ENCODE results near the gene AJUBA. TPM values are rescaled to one million over a fixed set of nuclear protein-coding genes. Genes with fewer than 3 reads are reported as not detected.
A peak's percentile ranks its signal among the peaks of the same experiment; 100 is the strongest.
"Not testable (repeated sequence)": the region's sequence is repeated elsewhere in the genome, so short reads cannot be mapped to it uniquely, and the experiment has no call there.

The AJUBA gene
- total RNA-seq, result 161 and 189 TPM in 2 replicates

GRCh38 chr14:22982477-22983245 is at the start of gene AJUBA:
Gene AJUBA, minus strand, starts transcription at chr14:22982551. Its CDS starts 285 bp downstream, at chr14:22982266.
- DNase-seq (ENCODE audit: low read depth), result peak; percentile 71

GRCh38 chr14:23030936-23031335 is 48.6 kb upstream of the AJUBA start:
- DNase-seq (ENCODE audit: low read depth), result no peak

- DNase-seq (ENCODE audit: low read depth), result no peak
Observed at GRCh38 chr14:23028799-23029198, 46.4 kb upstream of the AJUBA start.

DNA sequence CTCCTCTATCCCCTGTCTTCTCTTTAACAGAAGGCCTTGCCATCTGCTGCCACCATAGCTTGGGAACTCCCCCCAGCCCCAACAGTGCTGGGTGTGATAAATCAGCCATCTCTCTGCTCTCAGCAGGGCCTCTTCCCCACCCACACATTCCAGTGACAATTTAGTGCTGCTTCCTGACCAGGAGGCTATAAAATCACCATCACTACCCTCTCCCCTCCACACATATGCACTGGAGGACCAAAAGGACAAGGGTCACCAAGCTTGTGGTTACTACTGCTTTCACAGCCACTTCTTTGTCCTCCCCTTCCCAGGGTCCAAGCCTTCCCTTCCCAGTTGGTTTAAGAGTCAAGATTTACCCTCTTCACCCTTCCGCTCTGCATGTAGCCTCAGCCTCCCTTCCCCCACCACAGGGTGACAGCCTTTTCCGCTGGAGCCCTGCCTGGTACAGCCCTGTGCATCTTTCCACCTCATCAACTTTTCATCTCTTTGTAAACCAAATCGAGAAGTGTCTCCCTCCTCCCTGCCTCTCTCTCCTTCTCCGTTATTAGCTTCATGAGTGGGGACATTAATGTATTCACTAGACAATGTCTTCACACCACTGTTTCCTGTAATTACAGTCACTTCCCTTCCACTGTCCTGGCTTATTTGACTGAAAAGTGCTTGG is 42.9 kb upstream of the AJUBA start:
- no peak for DNase-seq (ENCODE audit: low read depth)

GRCh38 chr14:23024612-23025075 is 42.3 kb upstream of the AJUBA start:
- no peak for DNase-seq (ENCODE audit: low read depth)

- DNase-seq (ENCODE audit: low read depth), result no peak
Observed at GRCh38 chr14:23023795-23024152, 41.4 kb upstream of the AJUBA start.

- DNase-seq (ENCODE audit: low read depth), result no peak
Observed at GRCh38 chr14:23023022-23023794, 40.9 kb upstream of the AJUBA start.

- no peak for DNase-seq (ENCODE audit: low read depth)
Observed at GRCh38 chr14:23021889-23022442, 39.6 kb upstream of the AJUBA start.

DNA sequence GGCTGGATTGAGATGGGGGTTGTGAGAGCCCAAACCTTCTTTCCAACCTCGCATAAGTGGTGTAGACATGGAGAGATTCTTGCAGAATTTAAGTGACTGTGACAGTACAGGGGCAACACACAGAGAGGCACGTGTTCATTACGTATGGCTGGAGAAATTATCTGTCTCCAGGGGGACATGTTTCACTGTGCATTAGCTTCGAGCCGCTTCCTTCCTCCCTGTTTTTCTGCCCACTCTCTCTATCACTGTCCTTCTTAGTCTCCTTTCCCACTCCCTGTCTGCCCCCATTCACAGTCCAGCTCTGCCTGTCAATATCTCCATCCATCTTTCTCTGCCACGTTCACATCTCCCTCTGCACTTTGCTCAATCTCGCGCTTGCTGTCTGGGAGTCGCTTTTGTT is 39.1 kb upstream of the AJUBA start:
- DNase-seq (ENCODE audit: low read depth), result no peak

DNA sequence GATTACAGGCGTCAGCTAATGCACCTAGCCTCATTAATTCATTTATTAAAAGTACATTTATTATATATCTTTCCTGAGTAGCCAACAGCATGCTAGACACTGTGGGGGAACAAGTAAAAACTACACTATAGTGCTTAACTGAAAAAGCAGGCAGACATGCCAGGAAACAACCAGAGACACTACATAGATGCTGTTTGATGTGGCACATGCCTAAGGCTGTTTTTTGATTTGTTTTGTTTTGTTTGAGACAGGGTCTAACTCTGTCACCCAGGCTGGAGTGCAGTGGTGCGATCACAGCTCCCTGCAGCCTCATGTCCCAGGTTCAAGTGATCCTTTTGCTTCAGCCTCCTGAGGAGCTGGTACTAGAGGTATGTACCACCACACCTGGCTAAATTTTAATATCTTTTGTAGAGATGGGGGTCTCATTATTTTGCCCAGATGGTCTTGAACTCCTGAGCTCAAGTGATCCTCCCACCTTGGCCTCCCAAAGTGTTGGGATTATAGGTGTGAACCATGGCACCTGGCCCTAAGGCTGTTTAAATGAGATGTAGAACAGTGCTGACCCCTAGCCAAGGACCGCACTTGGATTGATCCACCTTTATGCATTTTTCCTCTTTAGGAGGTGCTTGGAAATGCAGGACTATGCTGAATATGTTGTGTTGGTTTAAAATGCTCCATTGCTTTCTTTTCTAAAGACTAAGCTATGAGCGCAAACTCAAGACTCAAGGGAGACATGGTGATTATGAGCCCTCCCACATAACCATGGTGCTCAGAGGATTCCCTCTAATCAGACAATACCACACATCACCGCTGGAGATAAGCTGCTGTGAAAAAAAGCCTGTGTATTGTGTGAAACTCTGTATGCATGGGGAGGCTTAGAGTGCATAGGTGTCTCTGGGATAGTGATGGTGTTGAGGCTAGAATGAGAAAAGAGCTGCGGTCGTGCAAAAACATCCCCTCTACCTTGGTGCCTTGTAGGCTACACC is 38.1 kb upstream of the AJUBA start:
- DNase-seq (ENCODE audit: low read depth), result no peak

- DNase-seq (ENCODE audit: low read depth), result no peak
Observed at GRCh38 chr14:23018107-23018506, 35.8 kb upstream of the AJUBA start.

DNA sequence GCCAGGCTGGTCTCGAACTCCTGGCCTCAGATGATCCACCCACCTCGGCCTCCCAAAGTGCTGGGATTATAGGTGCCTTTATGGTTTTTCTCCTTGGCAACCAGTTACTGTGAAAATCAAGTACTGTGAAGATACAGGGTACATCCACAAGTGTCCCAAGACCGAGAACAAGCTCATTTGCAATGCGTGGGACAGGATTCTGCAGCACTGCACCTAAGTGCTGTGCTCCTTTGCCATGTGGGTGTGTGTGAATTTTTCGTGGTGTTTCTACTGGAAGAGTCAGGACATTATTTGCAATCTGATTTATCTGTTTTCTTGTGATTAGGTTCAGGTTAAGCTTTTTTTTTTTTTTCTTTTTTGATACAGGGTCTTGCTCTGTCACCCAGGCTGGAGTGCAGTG is 34.7 kb upstream of the AJUBA start:
- DNase-seq (ENCODE audit: low read depth), result no peak

GRCh38 chr14:23015618-23016017 is 33.3 kb upstream of the AJUBA start:
- DNase-seq (ENCODE audit: low read depth), result no peak

GRCh38 chr14:23013749-23014054 is 31.4 kb upstream of the AJUBA start:
- not testable (repeated sequence) for DNase-seq (ENCODE audit: low read depth)

DNA sequence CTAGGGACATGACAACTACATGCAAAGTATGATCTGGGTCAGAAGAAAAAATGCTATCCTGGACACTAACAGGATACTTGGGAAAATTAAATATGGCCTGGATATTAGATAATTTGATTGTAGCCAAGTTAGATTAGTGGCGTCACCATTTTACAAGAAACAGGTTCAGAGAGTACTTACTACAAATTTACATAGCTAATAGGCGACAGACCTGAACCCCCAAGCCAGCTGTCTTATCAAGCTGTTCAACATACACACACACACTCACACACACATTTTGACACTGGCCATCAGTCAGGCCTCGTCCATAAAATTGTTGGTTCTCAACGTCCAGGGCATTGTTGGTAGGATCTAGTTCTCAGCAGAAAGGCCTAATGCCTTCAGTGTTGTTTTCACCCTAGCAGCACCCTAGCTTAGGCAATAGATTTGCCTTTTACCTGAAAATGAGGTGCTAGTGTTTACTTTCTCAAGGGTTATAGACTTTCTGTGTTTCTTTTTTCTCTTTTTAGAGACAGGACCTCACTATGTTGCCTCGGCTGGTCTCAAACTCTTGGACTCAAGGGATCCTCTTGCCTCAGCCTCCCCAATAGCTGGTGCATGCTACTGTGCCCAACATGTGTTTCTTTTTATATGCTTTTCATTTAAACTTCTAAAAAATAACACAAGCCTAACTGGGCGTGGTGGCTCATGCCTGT is 30.9 kb upstream of the AJUBA start:
- DNase-seq (ENCODE audit: low read depth), result no peak

DNA sequence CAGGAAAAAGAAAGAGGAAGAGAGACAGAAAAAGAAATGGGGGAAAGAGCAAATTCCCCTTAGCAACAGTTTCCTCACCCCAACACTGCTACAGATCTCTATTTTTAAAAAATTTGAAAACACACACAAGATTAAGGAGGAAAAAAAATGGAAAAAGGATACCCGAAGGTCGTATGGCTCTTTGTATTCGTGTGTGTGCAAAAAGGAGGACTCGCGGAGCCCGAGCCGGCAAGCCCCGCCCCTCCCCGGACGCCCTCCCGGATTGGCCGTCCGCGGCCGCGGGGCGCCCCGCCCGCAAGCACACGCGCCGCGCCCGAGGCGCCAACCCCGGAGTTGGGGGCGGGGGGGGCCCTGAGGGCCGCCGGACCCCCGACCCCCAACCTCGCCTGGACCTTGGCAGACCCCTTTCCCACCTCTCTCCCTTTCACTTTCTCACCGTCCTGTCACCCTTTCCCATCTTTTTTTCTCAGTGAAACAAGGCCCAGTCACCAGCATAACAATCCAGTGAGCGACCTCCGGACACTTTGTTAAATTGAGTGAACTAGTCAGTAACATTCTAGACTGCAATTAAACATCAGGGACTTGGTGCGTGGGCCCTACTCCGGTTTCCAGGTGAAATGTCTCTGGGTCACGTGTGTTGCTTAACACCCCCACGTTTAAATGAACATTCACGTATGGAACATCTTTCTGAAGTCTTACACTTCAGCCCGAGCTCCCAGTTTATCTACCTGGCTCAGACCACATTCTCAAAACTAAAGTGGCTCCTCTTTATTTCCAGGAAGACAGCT is 27.8 kb upstream of the AJUBA start, which contains the start of gene C14orf93:
Gene C14orf93 (minus strand): TSS at position 205 of the 788 bp plus-strand sequence. CDS start 11,120 bp downstream, outside the sequence.
- peak; percentile 28 for DNase-seq (ENCODE audit: low read depth)

DNA sequence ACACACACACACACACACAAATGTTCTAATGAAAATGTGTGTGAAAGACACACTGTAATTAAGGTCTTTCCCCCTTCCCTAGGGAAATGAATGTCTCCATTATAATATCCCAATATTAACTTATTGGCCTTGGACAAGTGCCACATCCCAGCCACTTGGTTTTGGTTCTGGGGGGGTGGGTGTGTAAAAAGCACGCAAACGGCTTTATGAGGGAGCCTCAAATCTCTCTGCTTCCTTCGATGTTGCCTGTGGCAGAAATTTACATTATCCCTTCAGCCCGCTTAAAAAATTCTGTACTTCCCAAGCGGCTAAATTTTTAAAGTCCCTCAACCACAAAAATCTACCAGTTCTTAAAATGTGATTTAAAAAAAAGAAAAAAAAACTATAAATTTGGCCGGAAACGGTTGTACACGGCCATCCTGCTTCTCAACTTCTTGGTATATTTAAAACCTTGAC is 27.2 kb upstream of the AJUBA start:
- DNase-seq (ENCODE audit: low read depth), result no peak

DNA sequence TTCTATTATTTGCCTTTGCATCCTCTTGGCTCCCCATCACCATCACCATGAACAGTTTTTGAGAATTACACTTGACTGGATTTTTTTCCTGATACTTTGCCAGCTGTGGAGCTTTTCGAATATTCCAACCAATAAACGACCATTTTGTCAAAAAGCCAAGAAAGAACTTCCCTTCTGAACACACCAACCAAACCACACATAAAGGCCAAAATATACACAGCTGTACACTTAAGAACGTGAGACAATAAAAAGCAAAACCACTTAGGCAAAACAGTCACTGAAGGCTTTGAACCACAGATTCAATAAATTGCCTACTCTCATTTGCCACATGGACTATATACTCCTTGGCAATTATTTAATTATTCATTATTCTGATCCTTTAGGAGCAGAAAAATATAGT is 26.5 kb upstream of the AJUBA start:
- DNase-seq (ENCODE audit: low read depth), result no peak

Measured in renal cortical epithelial cell (primary cell).